Left forelimb (tissue), 1 donor: ENCODE measurements around the gene WNT3A.

Experiments used
- DNase-seq: peaks from one replicate; pipeline ENCODE4 v3.0.0-alpha.2; 2018; ENCODE audit warnings: low spot score

WNT3A gene

GRCh38 chr1:228048659-228049298 lies 42.0 kb downstream of the WNT3A start:
- peak; percentile 46 for DNase-seq

GRCh38 chr1:228050571-228051231 lies 43.9 kb downstream of the WNT3A start:
- DNase-seq: peak; percentile 57

GRCh38 chr1:228058172-228058948 lies 51.6 kb downstream of the WNT3A start:
- DNase-seq: no peak

- DNase-seq: no peak
These were observed 52.3 kb downstream of the WNT3A start for GRCh38 chr1:228058949-228059633.

- no peak for DNase-seq
These were observed 53.0 kb downstream of the WNT3A start for GRCh38 chr1:228059634-228060457.

DNA sequence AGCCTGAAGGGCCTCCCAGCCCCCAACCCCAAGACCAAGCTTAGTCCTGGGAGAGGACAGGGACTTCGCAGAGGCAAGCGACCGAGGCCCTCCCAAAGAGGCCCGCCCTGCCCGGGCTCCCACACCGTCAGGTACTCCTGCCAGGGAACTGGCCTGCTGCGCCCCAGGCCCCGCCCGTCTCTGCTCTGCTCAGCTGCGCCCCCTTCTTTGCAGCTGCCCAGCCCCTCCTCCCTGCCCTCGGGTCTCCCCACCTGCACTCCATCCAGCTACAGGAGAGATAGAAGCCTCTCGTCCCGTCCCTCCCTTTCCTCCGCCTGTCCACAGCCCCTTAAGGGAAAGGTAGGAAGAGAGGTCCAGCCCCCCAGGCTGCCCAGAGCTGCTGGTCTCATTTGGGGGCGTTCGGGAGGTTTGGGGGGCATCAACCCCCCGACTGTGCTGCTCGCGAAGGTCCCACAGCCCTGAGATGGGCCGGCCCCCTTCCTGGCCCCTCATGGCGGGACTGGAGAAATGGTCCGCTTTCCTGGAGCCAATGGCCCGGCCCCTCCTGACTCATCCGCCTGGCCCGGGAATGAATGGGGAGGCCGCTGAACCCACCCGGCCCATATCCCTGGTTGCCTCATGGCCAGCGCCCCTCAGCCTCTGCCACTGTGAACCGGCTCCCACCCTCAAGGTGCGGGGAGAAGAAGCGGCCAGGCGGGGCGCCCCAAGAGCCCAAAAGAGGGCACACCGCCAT lies 53.8 kb downstream of the WNT3A start:
- no peak for DNase-seq

DNA sequence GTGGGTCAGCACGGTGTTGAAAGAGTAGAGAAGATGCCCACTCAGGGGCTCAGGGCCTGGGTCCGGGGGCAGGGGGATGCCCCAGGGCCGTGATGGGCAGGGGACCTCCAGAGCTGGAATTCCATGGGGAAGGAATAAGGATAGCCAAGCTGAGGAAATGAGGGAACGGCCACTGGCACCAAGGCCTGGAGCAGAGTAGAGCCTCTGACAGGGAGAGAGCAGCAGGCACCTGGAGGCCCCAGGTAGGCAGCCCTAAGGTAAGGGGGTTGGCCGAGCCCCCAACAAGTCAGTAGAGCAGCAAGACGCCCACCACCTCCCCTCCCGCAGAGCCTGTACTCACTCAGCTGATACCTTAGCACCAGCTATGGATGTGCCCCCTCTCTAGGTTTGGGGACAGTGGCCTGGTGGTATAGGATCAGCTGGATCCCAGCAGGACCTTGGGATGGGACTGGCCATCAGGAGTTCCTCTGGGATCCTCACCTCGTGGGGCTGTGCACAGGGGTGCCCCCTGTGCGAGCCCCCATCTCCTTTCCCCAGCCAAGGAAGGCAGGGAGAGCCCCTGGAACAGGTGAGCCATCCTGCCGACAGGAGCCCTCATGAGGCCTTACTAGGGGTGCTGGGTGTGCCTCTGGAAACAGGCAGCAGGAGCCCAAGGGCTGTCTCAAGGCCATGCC lies 54.8 kb downstream of the WNT3A start:
- DNase-seq: no peak

GRCh38 chr1:228062085-228062791 lies 55.4 kb downstream of the WNT3A start:
- no peak for DNase-seq

DNA sequence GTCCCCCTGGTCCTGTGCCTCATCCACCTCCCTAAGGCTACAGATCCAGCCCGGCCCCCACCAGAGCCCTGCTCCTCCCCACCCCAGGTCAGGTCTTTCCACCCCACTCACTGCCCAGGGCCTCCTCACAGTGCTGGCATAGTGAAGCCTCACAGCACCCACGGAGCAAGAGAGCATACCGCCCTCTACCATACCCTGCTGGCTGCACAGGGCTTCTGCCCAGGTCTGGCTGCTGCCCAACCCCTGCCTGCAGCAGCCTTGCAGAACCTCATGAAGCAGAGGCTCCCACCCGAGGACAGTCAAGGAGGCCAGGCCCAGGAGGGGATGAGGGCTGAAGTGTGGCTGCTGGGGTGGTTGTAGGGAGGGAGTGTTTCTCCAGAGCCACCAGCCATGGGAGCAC lies 56.0 kb downstream of the WNT3A start:
- no peak for DNase-seq

DNA sequence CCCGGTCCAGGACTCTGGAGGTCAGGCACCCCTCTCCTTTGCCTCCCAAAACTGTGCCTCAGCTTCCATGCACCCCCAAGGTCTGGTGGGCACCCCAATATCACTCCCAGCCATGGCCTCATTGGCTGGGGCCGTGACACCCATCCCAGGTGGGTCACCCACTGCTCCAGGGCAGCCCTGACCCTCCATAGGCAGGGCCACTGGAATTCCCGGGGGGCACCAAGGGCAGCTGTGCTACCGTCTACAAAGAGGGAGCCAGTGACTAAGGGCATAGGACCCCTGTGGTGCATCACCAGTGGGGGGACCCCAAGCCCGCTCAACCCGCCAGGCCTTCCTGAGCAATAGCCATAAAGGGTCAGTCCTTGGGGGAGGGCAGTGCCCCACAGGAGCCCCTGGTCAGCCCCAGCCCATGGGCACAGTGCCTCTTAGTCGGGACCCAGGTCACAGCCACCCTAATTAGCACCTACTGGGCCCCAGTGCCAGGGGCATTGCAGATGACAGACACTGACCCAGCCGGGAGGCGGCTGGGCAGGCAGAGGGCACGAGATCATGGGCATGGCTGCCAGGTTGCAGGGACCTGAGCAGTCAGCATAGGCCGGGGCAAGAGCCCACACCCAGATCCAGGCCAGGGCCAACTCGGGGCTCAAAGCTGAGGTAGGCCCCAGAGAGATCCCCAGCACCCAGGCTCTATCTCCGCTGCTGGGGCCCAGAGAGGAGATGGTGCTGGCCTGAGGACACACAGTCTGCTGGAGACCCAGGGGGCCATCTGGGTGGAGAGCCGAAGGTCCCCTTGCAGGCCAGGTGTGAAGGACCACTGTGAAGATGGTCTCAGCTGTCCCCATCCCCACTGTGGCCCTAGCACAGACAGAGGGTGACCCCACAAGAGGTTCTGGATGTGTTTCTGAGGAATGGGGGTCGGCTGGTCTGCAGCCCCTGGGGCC lies 56.7 kb downstream of the WNT3A start:
- DNase-seq: no peak

GRCh38 chr1:228064296-228064695 lies 57.5 kb downstream of the WNT3A start:
- no peak for DNase-seq

- DNase-seq: no peak
These were observed 58.1 kb downstream of the WNT3A start for GRCh38 chr1:228064741-228065542.

DNA sequence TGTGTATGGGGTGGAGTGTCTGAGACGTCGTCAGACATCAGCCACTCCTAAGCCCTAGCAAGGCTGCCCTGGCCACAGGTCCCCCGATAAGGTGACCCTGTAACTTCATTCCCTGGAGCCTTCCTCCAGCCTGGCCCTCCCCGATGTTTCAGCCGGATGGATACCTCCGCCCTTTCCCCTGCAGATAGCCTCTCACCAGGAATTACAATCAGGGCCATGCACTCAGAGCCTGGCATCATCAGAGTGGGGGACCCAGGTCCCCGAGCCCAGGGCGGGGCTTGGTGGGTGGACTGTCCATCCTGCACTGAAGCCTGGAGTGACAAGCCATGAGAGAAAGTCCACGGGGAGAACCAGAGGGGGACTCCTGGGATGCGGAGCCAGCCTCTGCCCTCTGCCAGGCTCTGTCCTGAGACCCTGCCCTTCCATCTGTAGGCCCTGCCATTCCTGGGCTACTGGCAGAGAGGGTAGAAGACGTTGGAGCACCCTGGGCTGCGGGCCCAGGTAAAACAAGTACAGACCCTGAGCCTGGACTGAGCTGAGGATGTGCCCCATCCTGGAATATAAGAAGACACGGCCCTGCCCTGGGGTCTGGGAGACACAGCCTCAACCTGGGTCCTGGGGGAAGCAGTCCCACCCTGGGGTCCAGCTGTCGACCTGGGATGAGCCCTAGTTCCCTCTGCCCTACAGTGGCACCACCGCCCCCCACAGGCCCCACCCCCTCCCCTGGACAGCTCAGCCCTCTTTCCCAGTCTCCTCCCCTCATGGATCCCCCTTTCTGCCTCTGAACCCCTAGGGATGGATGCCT lies 58.9 kb downstream of the WNT3A start:
- no peak for DNase-seq

DNA sequence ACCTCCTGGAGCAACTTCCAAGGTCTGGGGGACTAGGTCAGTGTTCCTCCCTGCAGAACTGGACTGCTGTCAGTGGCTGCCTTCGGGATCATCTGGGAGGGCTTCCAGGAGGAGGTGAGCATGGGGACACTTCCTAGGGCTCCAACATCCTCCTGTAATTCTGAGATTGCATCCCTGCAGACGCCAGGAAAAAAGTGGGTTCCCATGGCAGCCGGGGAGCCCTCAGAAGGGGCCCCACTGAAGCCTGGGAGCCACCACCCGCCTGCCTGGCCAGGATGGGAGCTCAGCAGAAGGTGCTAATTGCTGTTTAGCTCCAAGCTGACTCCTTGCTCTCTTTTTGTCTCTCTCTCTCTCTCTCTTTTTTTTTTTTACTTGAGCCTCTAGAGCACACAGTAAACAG lies 59.6 kb downstream of the WNT3A start:
- no peak for DNase-seq

DNA sequence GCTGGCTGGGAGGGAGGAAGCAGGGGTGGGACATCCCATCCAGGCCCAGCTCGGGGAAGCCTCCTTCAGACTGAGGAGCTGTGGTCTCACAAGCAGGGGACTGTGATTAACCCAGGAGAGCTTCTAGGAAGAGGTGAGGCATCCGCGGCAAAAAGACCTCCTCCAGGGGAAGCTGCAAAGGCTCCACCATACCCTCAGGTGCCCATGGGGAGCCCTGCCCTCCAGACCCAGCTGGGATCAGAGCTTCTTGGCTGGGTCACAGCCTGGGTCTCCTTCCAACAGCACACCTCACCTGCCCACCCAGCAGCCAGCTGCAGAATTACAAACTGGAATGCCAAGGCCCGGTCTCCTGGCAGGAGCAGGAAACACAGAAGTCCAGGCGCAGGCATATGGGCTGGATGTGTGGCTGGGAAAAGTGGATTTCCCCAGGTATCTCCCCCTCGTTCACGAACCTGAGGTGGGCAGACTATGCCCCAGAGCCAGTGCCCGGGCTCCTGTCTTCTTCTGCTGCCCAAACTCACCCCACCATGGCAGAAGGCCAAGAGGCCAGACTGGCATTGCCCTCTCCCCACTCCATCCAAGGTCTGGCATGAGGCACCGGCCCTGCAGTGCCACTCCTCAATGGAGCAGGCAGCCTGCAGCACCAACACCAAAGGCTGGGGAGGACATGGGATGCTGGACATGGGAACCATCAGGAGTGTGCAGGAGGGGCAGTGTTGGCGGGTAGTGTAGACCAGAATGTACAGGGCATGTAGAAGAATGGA lies 60.3 kb downstream of the WNT3A start:
- no peak for DNase-seq

DNA sequence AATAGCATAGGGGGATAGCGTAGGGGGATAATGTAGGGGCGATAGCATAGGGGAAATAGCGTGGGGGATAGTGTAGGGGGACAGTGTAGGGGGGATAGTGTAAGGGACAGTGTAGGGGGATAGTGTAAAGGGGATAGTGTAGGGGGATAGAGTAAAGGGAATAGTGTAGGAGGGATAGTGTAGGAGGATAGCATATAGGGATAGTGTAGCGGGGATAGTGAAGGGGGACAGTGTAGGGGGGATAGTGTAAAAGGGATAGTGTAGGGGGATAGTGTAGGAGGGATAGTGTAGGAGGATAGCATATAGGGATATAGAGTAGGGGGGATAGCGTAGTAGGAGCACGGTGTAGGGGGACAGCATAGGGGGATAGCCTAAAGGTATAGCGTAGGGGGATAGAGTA lies 61.6 kb downstream of the WNT3A start:
- DNase-seq: no peak
